ENCODE data around the gene CLCA4.

CLCA4 gene

GRCh38 chr1:86515597-86515996 is 31.3 kb upstream of the CLCA4 start:
- H3K4me1 ChIP-seq (ENCODE audit: control insufficient read depth, insufficient read depth, low read depth, low read length), result no peaks in the 10 kb centered on the region

GRCh38 chr1:86516335-86516734 is 30.5 kb upstream of the CLCA4 start:
- Histone ChIP-seq H3K14ac (ENCODE audit: low read length in 2 of 2) (no peak overlapping the region), H3K4ac (ENCODE audit: low read depth in 1 of 2, low read length in 2 of 2) (no peak overlapping the region), H3K27ac (ENCODE audit: low read length, poor library complexity, severe bottlenecking) (no peak overlapping the region), H3K9ac (ENCODE audit: low read length) (no peak overlapping the region), H3K27me3 (ENCODE audit: control insufficient read depth in 1 of 2, insufficient read depth in 1 of 2, low read length in 2 of 2) (no peaks in the 10 kb centered on the region), H3K4me2 (ENCODE audit: low read length, poor library complexity, severe bottlenecking) (no peak overlapping the region), H3K18ac (ENCODE audit: low read depth in 1 of 2, low read length in 2 of 2) (no peak overlapping the region), H3K36me3 (ENCODE audit: control insufficient read depth in 1 of 2, insufficient read depth in 2 of 2, low read depth in 1 of 2, low read length in 2 of 2) (no peaks in the 10 kb centered on the region), H3K9me3 (ENCODE audit: control insufficient read depth, low read length) (no peaks in the 10 kb centered on the region), H4K8ac (ENCODE audit: low read length) (no peak overlapping the region), H3K79me1 (replicated peaks; ENCODE audit: low read length, poor library complexity, severe bottlenecking) (no peaks in the 10 kb centered on the region), H3K4me3 (ENCODE audit: insufficient read depth in 1 of 2, low read depth in 1 of 2, low read length in 2 of 2) (no peak overlapping the region), H2BK5ac (ENCODE audit: low read depth, low read length, poor library complexity, severe bottlenecking) (no peak overlapping the region), H4K91ac (ENCODE audit: low read length) (no peak overlapping the region), H2AFZ (ENCODE audit: low read depth, low read length) (no peak overlapping the region), H2BK12ac (ENCODE audit: low read length in 2 of 2) (no peak overlapping the region), H2AK5ac (ENCODE audit: low read length, severe bottlenecking) (no peak overlapping the region), H3K4me1 (ENCODE audit: control insufficient read depth, insufficient read depth, low read depth, low read length) (no peaks in the 10 kb centered on the region), H2BK120ac (ENCODE audit: low read depth, low read length) (no peak overlapping the region), H2BK15ac (ENCODE audit: low read depth, poor library complexity, severe bottlenecking) (no peak overlapping the region), H3K23ac (ENCODE audit: low read length in 2 of 2) (no peak overlapping the region)
- no CpG with 5 or more reads among the region's 1 CpG for WGBS
- DNase-seq, result no peak

More at GRCh38 chr1:86515597-86515996, 31.3 kb upstream of the CLCA4 start:
- no peaks in the 10 kb centered on the region for H3K79me1 ChIP-seq (replicated peaks; ENCODE audit: low read length, poor library complexity, severe bottlenecking)
- H3K14ac ChIP-seq (ENCODE audit: low read length in 2 of 2), result no peak overlapping the region
- H2AK5ac ChIP-seq (ENCODE audit: low read length, severe bottlenecking), result no peak overlapping the region
- 33% methylated on average over 1 of the region's 2 CpGs for WGBS
- H3K9ac ChIP-seq (ENCODE audit: low read length), result no peak overlapping the region
- H4K91ac ChIP-seq (ENCODE audit: low read length), result no peak overlapping the region
- H3K18ac ChIP-seq (ENCODE audit: low read depth in 1 of 2, low read length in 2 of 2), result no peak overlapping the region
- no peak overlapping the region for H2BK15ac ChIP-seq (ENCODE audit: low read depth, poor library complexity, severe bottlenecking)
- H3K23ac ChIP-seq (ENCODE audit: low read length in 2 of 2), result no peak overlapping the region
- H3K36me3 ChIP-seq (ENCODE audit: control insufficient read depth in 1 of 2, insufficient read depth in 2 of 2, low read depth in 1 of 2, low read length in 2 of 2), result no peaks in the 10 kb centered on the region
- H3K4me2 ChIP-seq (ENCODE audit: low read length, poor library complexity, severe bottlenecking), result no peak overlapping the region
- no peak overlapping the region for H3K4ac ChIP-seq (ENCODE audit: low read depth in 1 of 2, low read length in 2 of 2)
- no peak overlapping the region for H2AFZ ChIP-seq (ENCODE audit: low read depth, low read length)
- H3K27me3 ChIP-seq (ENCODE audit: control insufficient read depth in 1 of 2, insufficient read depth in 1 of 2, low read length in 2 of 2), result no peaks in the 10 kb centered on the region
- no peaks in the 10 kb centered on the region for H3K9me3 ChIP-seq (ENCODE audit: control insufficient read depth, low read length)
- H2BK120ac ChIP-seq (ENCODE audit: low read depth, low read length), result no peak overlapping the region
- H2BK5ac ChIP-seq (ENCODE audit: low read depth, low read length, poor library complexity, severe bottlenecking), result no peak overlapping the region
- H2BK12ac ChIP-seq (ENCODE audit: low read length in 2 of 2), result no peak overlapping the region
- no peak overlapping the region for H3K4me3 ChIP-seq (ENCODE audit: insufficient read depth in 1 of 2, low read depth in 1 of 2, low read length in 2 of 2)
- H3K27ac ChIP-seq (ENCODE audit: low read length, poor library complexity, severe bottlenecking), result no peak overlapping the region
- no peak overlapping the region for H4K8ac ChIP-seq (ENCODE audit: low read length)
- no peak for DNase-seq

GRCh38 chr1:86517336-86517735 is 29.5 kb upstream of the CLCA4 start:
- Histone ChIP-seq H3K36me3 (ENCODE audit: control insufficient read depth in 1 of 2, insufficient read depth in 2 of 2, low read depth in 1 of 2, low read length in 2 of 2) (no peaks in the 10 kb centered on the region), H3K27me3 (ENCODE audit: control insufficient read depth in 1 of 2, insufficient read depth in 1 of 2, low read length in 2 of 2) (no peaks in the 10 kb centered on the region), H3K18ac (ENCODE audit: low read depth in 1 of 2, low read length in 2 of 2) (no peak overlapping the region), H2AFZ (ENCODE audit: low read depth, low read length) (no peak overlapping the region), H2AK5ac (ENCODE audit: low read length, severe bottlenecking) (no peak overlapping the region), H3K79me1 (replicated peaks; ENCODE audit: low read length, poor library complexity, severe bottlenecking) (no peaks in the 10 kb centered on the region), H3K4me3 (ENCODE audit: insufficient read depth in 1 of 2, low read depth in 1 of 2, low read length in 2 of 2) (no peak overlapping the region), H3K27ac (ENCODE audit: low read length, poor library complexity, severe bottlenecking) (no peak overlapping the region), H2BK12ac (ENCODE audit: low read length in 2 of 2) (no peak overlapping the region), H3K4ac (ENCODE audit: low read depth in 1 of 2, low read length in 2 of 2) (no peak overlapping the region), H3K9me3 (ENCODE audit: control insufficient read depth, low read length) (no peaks in the 10 kb centered on the region), H2BK120ac (ENCODE audit: low read depth, low read length) (no peak overlapping the region), H4K8ac (ENCODE audit: low read length) (no peak overlapping the region), H3K4me2 (ENCODE audit: low read length, poor library complexity, severe bottlenecking) (no peak overlapping the region), H3K14ac (ENCODE audit: low read length in 2 of 2) (no peak overlapping the region), H3K4me1 (ENCODE audit: control insufficient read depth, insufficient read depth, low read depth, low read length) (no peaks in the 10 kb centered on the region), H3K9ac (ENCODE audit: low read length) (no peak overlapping the region), H2BK15ac (ENCODE audit: low read depth, poor library complexity, severe bottlenecking) (no peak overlapping the region), H3K23ac (ENCODE audit: low read length in 2 of 2) (no peak overlapping the region), H4K91ac (ENCODE audit: low read length) (no peak overlapping the region), H2BK5ac (ENCODE audit: low read depth, low read length, poor library complexity, severe bottlenecking) (no peak overlapping the region)
- no peak for DNase-seq
- 76% methylated on average over 1 of the region's 1 CpG for WGBS

GRCh38 chr1:86520789-86521521 is 25.9 kb upstream of the CLCA4 start:
- Histone ChIP-seq H3K79me1 (replicated peaks; ENCODE audit: low read length, poor library complexity, severe bottlenecking) (no peaks in the 10 kb centered on the region), H2BK120ac (ENCODE audit: low read depth, low read length) (no peak overlapping the region), H3K36me3 (ENCODE audit: control insufficient read depth in 1 of 2, insufficient read depth in 2 of 2, low read depth in 1 of 2, low read length in 2 of 2) (peaks cover 0 to 3% of the 10 kb centered on the region in 2 experiments), H3K27me3 (ENCODE audit: control insufficient read depth in 1 of 2, insufficient read depth in 1 of 2, low read length in 2 of 2) (no peaks in the 10 kb centered on the region), H3K4me2 (ENCODE audit: low read length, poor library complexity, severe bottlenecking) (no peak overlapping the region), H4K8ac (ENCODE audit: low read length) (no peak overlapping the region), H3K4me3 (ENCODE audit: insufficient read depth in 1 of 2, low read depth in 1 of 2, low read length in 2 of 2) (no peak overlapping the region), H4K91ac (ENCODE audit: low read length) (no peak overlapping the region), H2BK5ac (ENCODE audit: low read depth, low read length, poor library complexity, severe bottlenecking) (no peak overlapping the region), H3K18ac (ENCODE audit: low read depth in 1 of 2, low read length in 2 of 2) (no peak overlapping the region), H3K14ac (ENCODE audit: low read length in 2 of 2) (no peak overlapping the region), H3K4ac (ENCODE audit: low read depth in 1 of 2, low read length in 2 of 2) (no peak overlapping the region), H3K27ac (ENCODE audit: low read length, poor library complexity, severe bottlenecking) (no peak overlapping the region), H2BK12ac (ENCODE audit: low read length in 2 of 2) (no peak overlapping the region), H2AK5ac (ENCODE audit: low read length, severe bottlenecking) (no peak overlapping the region), H2BK15ac (ENCODE audit: low read depth, poor library complexity, severe bottlenecking) (no peak overlapping the region), H3K9ac (ENCODE audit: low read length) (no peak overlapping the region), H3K9me3 (ENCODE audit: control insufficient read depth, low read length) (no peaks in the 10 kb centered on the region), H2AFZ (ENCODE audit: low read depth, low read length) (no peak overlapping the region), H3K23ac (ENCODE audit: low read length in 2 of 2) (no peak overlapping the region), H3K4me1 (ENCODE audit: control insufficient read depth, insufficient read depth, low read depth, low read length) (no peaks in the 10 kb centered on the region)
- DNase-seq, result no peak
- WGBS, result 74% methylated on average over 4 of the region's 4 CpGs
